Effector memory CD4-positive, alpha-beta T cell (primary cell): ENCODE data around the gene ZNF384.
A peak's percentile ranks its signal among the peaks of the same experiment; 100 is the strongest.

Experiments
- DNase-seq, 3 donors: peaks; one replicate each; pipeline ENCODE4 v3.0.0-alpha.2; 2020
- H3K27ac ChIP-seq: 2 replicates; pipeline ENCODE4 v1.7.0; 2013; ENCODE audit warnings: mild to moderate bottlenecking, low read length, moderate library complexity; ENCODE audit not compliant: insufficient read depth, poor library complexity, severe bottlenecking
- H3K27me3 ChIP-seq: replicated peaks from 2 replicates; pipeline ENCODE4 v1.7.0; 2013; ENCODE audit warnings: mild to moderate bottlenecking, low read length; ENCODE audit not compliant: insufficient read depth, control insufficient read depth, poor library complexity, severe bottlenecking
- H3K36me3 ChIP-seq: 2 replicates; pipeline ENCODE4 v1.7.0; 2013; ENCODE audit warnings: mild to moderate bottlenecking, low read length, moderate library complexity; ENCODE audit not compliant: control insufficient read depth, insufficient read depth
- H3K4me1 ChIP-seq: 2 replicates; pipeline ENCODE4 v1.7.0; 2013; ENCODE audit warnings: low read length, mild to moderate bottlenecking; ENCODE audit not compliant: control insufficient read depth, insufficient read depth, poor library complexity, severe bottlenecking
- H3K4me3 ChIP-seq: 2 replicates; pipeline ENCODE4 v1.7.0; 2013; ENCODE audit warnings: low read length, low read depth, mild to moderate bottlenecking; ENCODE audit not compliant: insufficient read depth, poor library complexity, severe bottlenecking
- H3K9me3 ChIP-seq: 2 replicates; pipeline ENCODE4 v1.7.0; 2013; ENCODE audit warnings: mild to moderate bottlenecking, low read length, moderate library complexity; ENCODE audit not compliant: control insufficient read depth

The ZNF384 gene

DNA sequence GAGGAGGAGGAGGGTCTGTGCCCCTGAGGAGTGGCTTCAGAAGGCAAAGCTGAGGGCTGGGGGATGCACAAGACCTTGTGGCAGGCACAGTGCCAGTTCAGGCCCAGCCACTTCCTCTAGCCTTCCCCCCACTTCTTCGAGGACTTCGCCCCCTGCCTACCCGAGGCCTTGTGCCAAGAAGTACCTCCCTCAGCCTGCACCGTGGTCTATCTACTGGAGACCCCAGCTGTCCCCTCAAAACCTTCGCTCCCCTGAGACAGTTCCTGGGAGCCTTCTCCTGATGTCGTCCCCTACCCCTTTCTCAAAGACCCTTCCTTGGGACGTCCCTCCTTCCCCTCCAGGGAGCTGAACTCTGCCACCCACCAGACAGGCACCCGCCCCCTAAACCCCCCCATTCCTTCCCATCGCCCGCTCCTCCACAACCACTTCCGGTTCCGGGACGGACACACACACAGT is 604 bp downstream of the ZNF384 start:
- peak overlapping the region; percentile 86 for H3K27ac ChIP-seq
- H3K4me3 ChIP-seq, result peak overlapping the region; percentile 88
- no peaks in the 10 kb centered on the region for H3K9me3 ChIP-seq
- H3K36me3 ChIP-seq, result peaks cover 2% of the 10 kb centered on the region
- H3K27me3 ChIP-seq, result no peaks in the 10 kb centered on the region
- DNase-seq, result no peak
- peaks cover 20% of the 10 kb centered on the region for H3K4me1 ChIP-seq

DNA sequence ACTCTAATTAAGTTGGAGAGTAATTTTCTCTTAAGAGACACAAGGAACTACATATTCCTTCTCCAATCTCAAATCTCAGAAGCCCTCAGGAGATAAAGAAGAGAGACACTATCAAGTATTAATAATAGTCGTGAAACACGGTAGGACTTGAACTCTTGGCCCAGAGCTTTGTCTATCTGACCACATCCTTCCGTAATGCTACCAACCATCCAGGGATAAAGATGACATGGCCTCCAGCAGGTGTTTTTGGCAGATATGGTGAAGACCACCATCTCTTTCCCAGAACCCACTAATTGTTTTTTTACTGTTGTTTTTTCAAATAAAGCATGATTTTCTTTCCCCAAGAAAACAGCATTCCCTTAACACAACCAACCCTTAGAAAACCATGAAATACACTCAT is 3.4 kb downstream of the ZNF384 start:
- Histone ChIP-seq H3K27ac (no peak overlapping the region), H3K4me3 (no peak overlapping the region), H3K9me3 (no peaks in the 10 kb centered on the region), H3K36me3 (peaks cover 6% of the 10 kb centered on the region), H3K27me3 (no peaks in the 10 kb centered on the region), H3K4me1 (peaks cover 20% of the 10 kb centered on the region)
- DNase-seq, result no peak

DNA sequence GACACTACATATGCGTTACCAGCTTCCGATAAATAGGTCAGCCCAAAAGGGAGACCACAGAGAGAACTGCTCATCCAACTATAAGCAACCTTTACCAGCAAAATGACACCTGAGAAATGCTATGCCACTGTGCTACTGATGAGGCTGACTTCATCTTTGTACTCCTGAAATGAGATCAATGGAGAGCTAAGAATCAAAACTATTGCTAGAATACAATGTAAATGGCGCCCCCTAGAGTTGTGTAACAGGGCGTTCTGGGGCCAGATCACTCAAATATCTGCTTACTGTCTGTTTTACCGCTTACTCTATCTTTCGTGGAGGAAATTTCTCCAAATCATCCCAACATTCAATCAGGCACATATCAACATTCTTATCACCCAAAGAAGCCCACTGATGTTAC is 4.6 kb downstream of the ZNF384 start:
- Histone ChIP-seq H3K27me3 (no peaks in the 10 kb centered on the region), H3K36me3 (peaks cover 11% of the 10 kb centered on the region), H3K4me1 (peaks cover 13% of the 10 kb centered on the region), H3K9me3 (no peaks in the 10 kb centered on the region), H3K4me3 (no peak overlapping the region), H3K27ac (no peak overlapping the region)
- no peak for DNase-seq

DNA sequence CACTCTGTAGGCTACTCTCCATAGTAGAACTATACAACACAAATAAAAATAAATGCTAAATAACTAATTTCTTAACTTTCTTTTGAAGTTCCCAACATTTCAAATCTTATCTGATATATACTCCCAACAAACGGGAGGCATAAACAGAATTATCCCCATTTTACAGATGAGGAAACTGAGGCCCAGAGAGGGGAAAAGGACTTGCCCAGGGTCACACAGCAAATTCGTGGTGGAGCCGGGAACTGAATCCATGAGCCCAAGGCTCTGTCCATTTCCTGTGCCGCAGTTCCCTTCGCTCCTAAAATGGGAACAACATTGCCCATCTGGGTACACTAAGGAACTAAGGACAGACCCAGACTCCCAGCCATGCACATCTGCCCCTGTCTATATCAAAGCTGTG is 12.2 kb downstream of the ZNF384 start:
- Histone ChIP-seq H3K36me3 (peaks cover 85% of the 10 kb centered on the region), H3K27ac (no peak overlapping the region), H3K4me3 (no peak overlapping the region), H3K4me1 (no peaks in the 10 kb centered on the region), H3K27me3 (no peaks in the 10 kb centered on the region), H3K9me3 (no peaks in the 10 kb centered on the region)
- DNase-seq, result no peak

DNA sequence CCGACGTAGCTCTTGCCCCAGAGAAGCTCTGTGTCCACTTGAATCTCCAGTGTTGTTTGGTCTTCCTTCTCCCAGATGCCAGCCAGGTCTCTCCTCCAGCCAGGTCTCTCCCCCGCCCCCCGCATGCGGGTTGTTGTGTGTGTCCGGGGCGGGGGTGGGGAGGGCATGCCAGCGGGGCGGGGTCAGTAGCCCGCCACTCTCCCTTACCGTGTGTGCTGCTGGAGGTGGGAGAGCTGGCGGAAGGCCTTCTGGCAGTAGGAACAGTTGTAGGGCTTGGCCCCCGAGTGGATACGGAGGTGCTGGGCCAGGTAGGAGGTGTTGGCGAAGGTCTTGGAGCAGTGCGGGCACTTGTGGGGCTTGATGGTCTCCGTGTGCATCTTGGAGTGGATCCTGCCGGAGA is 17.0 kb downstream of the ZNF384 start:
- H3K27me3 ChIP-seq, result no peaks in the 10 kb centered on the region
- no peak overlapping the region for H3K4me3 ChIP-seq
- H3K9me3 ChIP-seq, result no peaks in the 10 kb centered on the region
- H3K4me1 ChIP-seq, result no peaks in the 10 kb centered on the region
- H3K36me3 ChIP-seq, result peaks cover 99% of the 10 kb centered on the region
- H3K27ac ChIP-seq, result no peak overlapping the region
- no peak for DNase-seq

DNA sequence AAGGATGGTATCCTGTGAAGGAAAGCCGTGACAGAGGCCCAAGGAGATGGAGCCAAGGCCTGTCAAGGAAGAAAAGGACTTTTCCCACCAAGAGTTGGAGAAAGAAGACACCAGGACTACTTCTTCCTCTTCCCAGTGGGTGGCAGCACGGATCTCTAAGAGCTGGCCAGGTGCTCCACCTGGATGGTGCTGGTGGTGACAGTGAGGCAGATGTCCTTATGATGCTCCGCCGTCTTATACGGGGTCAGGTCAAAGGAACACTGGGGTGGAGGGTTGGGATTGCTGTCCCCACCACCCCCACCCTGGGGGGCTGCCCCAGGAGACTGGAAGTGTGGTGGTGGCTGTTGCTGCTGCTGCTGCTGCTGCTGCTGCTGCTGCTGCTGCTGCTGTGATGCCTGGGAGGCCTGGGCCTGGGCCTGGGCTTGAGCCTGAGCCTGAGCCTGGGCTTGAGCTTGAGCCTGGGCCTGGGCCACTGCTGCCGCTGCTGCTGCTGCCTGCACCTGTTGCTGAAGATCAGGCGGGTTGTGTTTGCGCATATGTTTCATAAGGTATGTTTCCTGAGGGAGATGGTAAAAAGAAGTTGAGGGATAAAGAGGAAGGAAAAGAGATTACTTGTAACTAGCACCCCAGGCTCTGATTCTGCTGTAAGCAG is 21.5 kb downstream of the ZNF384 start:
- Histone ChIP-seq H3K27ac (no peak overlapping the region), H3K4me3 (no peak overlapping the region), H3K27me3 (no peaks in the 10 kb centered on the region), H3K4me1 (peaks cover 5% of the 10 kb centered on the region), H3K9me3 (no peaks in the 10 kb centered on the region), H3K36me3 (peaks cover 57% of the 10 kb centered on the region)
- no peak for DNase-seq

DNA sequence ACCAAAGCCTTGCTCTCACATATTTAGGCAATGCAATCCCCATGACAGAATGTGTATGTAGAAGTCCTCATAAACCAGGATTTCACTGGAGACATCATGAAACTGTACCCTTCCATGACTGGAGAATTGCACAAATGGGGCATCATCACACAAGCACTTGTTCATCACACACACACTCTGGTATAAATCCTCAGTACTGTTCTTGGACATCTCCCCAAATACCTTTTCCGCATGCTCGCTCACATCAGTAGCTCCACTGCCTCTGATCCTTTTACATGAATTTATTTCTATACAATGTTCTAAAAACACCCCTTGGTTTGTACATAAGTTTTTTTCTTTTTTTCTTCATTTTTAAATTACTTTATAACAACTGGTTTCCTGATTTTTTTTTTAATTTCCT is 23.0 kb downstream of the ZNF384 start:
- peaks cover 42% of the 10 kb centered on the region for H3K36me3 ChIP-seq
- no peak overlapping the region for H3K4me3 ChIP-seq
- no peaks in the 10 kb centered on the region for H3K27me3 ChIP-seq
- H3K9me3 ChIP-seq, result no peaks in the 10 kb centered on the region
- DNase-seq, result no peak
- H3K27ac ChIP-seq, result no peak overlapping the region
- H3K4me1 ChIP-seq, result peaks cover 17% of the 10 kb centered on the region

DNA sequence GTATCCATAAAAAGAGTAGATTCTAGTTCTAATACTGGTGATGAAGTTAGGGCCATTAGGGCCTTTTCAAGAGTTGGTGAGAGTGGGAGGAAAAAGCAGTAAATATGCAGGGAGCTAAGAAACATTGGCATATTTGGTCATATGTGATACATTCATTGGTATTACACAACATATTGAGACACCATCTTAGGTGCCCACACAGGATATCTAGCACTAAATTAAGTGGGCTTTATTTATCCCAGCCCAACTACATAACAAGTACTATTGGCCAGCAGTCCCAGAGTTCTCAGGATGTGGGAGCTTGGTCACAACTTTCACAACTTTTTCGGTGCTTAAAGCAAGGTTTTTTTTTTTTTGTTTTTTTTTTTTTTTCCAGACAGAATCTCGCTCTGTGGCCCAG is 24.3 kb downstream of the ZNF384 start:
- no peak overlapping the region for H3K4me3 ChIP-seq
- peaks cover 30% of the 10 kb centered on the region for H3K36me3 ChIP-seq
- no peaks in the 10 kb centered on the region for H3K9me3 ChIP-seq
- peaks cover 17% of the 10 kb centered on the region for H3K4me1 ChIP-seq
- H3K27ac ChIP-seq, result no peak overlapping the region
- DNase-seq, result no peak
- no peaks in the 10 kb centered on the region for H3K27me3 ChIP-seq

DNA sequence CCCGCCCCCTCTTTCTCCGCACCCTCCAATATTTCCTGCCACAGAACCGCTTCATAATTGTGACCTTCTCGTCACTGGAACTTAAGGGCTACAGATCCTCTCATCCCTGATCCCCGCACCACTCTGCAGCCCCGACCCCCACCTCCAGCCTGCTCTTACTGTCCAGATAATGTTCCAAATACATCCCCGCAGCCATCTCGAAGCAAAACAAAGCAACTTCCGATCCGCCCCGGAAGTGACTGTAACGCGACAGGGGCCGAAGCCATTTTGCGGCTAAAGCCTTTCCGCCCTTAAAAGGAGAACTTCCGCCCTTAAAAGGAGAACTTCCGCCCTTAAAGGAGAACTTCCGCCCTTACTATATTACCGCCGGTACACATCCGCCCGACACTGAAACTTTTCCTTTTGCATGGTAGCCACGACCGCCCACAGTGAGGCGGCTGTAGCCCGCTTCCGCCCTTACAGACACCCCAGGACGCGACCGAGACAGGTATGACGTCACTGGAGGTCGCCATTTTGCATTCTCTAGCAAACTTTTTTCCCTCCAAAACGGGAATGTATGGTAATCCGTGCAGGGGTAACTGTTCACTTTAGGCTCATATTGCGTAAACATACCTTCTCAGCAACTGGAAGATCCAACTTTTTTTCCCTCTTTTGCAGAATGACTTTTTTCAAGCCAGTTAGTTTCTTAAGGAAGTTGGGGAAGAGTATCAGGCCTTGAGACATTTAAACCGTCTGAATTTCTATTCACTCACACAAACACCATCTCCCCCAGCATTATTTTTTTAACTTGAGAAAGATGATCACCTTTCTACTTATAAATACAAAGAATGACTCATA is 26.1 kb downstream of the ZNF384 start, which contains the start of gene ING4:
TSS of gene ING4 (minus strand) at position 214 of the 837 bp plus-strand sequence. CDS start at position 196, 18 bp downstream.
- Histone ChIP-seq H3K27ac (peak within 1 kb of the TSS; percentile 87), H3K9me3 (no peaks in the 10 kb centered on the region), H3K27me3 (no peaks in the 10 kb centered on the region), H3K4me1 (peaks cover 17% of the 10 kb centered on the region), H3K36me3 (peaks cover 15% of the 10 kb centered on the region), H3K4me3 (peak within 1 kb of the TSS; percentile 97)
- peak; percentile 93 to 96 (median 94) for DNase-seq

DNA sequence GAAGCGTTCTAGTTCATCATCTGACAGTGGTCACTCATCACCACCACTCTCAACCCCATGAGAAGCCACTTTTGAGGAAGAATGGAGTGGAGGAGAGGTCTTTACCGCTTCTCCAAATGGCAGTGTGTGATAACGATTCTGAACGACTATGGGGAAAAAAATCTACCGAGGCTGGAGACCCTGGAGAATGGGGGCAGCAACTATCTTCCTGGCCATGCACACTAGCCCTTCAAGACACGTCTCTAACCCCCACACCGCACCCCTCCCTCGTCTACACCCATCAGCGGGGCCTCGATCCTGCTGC is 26.6 kb downstream of the ZNF384 start:
- Histone ChIP-seq H3K9me3 (no peaks in the 10 kb centered on the region), H3K36me3 (peaks cover 11% of the 10 kb centered on the region), H3K4me3 (peak overlapping the region; percentile 97), H3K27ac (peak overlapping the region; percentile 87), H3K4me1 (peaks cover 17% of the 10 kb centered on the region), H3K27me3 (no peaks in the 10 kb centered on the region)
- no peak for DNase-seq
